Neural cell (in vitro differentiated cells): ENCODE measurements around the gene SASH3. TPM values are rescaled to one million over a fixed set of nuclear protein-coding genes. Genes with fewer than 3 reads are reported as not detected.

ENCODE experiments used
- H2AFZ ChIP-seq: fragments of 200-600, 300-800 bp; sonication (generic), shearing (Covaris generic); 2 replicates; pipeline ENCODE4 v1.6.0; 2014; ENCODE audit warnings: low read depth, mild to moderate bottlenecking, antibody characterized with exemption, low read length, moderate library complexity
- H3F3A ChIP-seq: fragments of 200-600 bp; shearing (Covaris generic); 2 replicates; pipeline ENCODE4 v1.6.1; 2016; ENCODE audit warnings: mild to moderate bottlenecking, moderate library complexity, mixed read lengths, antibody characterized with exemption, low read length; ENCODE audit not compliant: insufficient read depth, poor library complexity, severe bottlenecking
- H3K27ac ChIP-seq: fragments of 200-600, 300-800 bp; sonication (generic), shearing (Covaris generic); 2 replicates; pipeline ENCODE4 v1.5.1; 2014; ENCODE audit warnings: mild to moderate bottlenecking, low read length, moderate library complexity
- H3K27me3 ChIP-seq: fragments of 300-800, 200-600 bp; sonication (generic), shearing (Covaris generic); 2 replicates; pipeline ENCODE4 v1.6.0; 2014; ENCODE audit warnings: mild to moderate bottlenecking, low read depth, low read length, moderate library complexity; ENCODE audit not compliant: insufficient read depth
- H3K36me3 ChIP-seq: fragments of 300-800, 200-600 bp; sonication (generic), shearing (Covaris generic); 2 replicates; pipeline ENCODE4 v1.5.1; 2014; ENCODE audit warnings: mild to moderate bottlenecking, antibody characterized with exemption, low read length, moderate library complexity; ENCODE audit not compliant: insufficient read depth
- H3K4me2 ChIP-seq: fragments of 300-800, 200-600 bp; sonication (generic), shearing (Covaris generic); 2 replicates; pipeline ENCODE4 v1.6.0; 2014; ENCODE audit warnings: mild to moderate bottlenecking, low read length
- H3K4me3 ChIP-seq: fragments of 300-800, 200-600 bp; sonication (generic), shearing (Covaris generic); 2 replicates; pipeline ENCODE4 v1.5.1; 2014; ENCODE audit warnings: mild to moderate bottlenecking, low read length, moderate library complexity
- H3K79me2 ChIP-seq: fragments of 200-600 bp; shearing (Covaris generic); replicated peaks from 2 replicates; pipeline ENCODE4 v1.6.0; 2014; ENCODE audit warnings: mild to moderate bottlenecking, low read length, moderate library complexity; ENCODE audit not compliant: insufficient read depth
- H3K9ac ChIP-seq: fragments of 300-800, 200-600 bp; sonication (generic), shearing (Covaris generic); 2 replicates; pipeline ENCODE4 v1.6.1; 2016; ENCODE audit warnings: mild to moderate bottlenecking, low read length, mixed read lengths
- H3K9me2 ChIP-seq: fragments of 200-600 bp; shearing (Covaris generic); 2 replicates; pipeline ENCODE4 v1.6.1; 2016; ENCODE audit warnings: mild to moderate bottlenecking, low read length, mixed read lengths; ENCODE audit not compliant: insufficient read depth
- H3K9me3 ChIP-seq: fragments of 200-600, 300-800 bp; sonication (generic), shearing (Covaris generic); 2 replicates; pipeline ENCODE4 v1.6.1; 2016; ENCODE audit warnings: mild to moderate bottlenecking, mixed run types, low read length, moderate library complexity, mixed read lengths
- H4K20me1 ChIP-seq: fragments of 200-600 bp; shearing (Covaris generic); 2 replicates; pipeline ENCODE4 v1.6.1; 2016; ENCODE audit warnings: mild to moderate bottlenecking, mixed run types; ENCODE audit not compliant: insufficient read depth
- EP300 ChIP-seq: fragments of 450-650 bp; conservative IDR thresholded peaks from 2 replicates; pipeline ENCODE4 v1.6.1; 2014; ENCODE audit warnings: antibody characterized with exemption, mild to moderate bottlenecking, moderate library complexity; ENCODE audit not compliant: poor library complexity, severe bottlenecking
- EZH2 ChIP-seq: fragments of 200-600, 300-800 bp; shearing (Covaris generic), sonication (generic); IDR thresholded peaks from 2 replicates; pipeline ENCODE4 v1.6.1; 2014; ENCODE audit warnings: antibody characterized with exemption, low read length, borderline replicate concordance, mild to moderate bottlenecking; ENCODE audit not compliant: insufficient read depth, poor library complexity, severe bottlenecking
- MXI1 ChIP-seq: fragments of 450-650 bp; conservative IDR thresholded peaks from 2 replicates; pipeline ENCODE4 v1.6.1; 2014; ENCODE audit warnings: antibody characterized with exemption, mild to moderate bottlenecking; ENCODE audit not compliant: poor library complexity, severe bottlenecking
- POLR2AphosphoS5 ChIP-seq: IDR thresholded peaks from 2 replicates; pipeline ENCODE4 v1.6.1; 2012
- RAD21 ChIP-seq: fragments of 450-650 bp; conservative IDR thresholded peaks from 2 replicates; pipeline ENCODE4 v1.6.1; 2014; ENCODE audit warnings: antibody characterized with exemption, mild to moderate bottlenecking, moderate library complexity
- SMC3 ChIP-seq: fragments of 450-650 bp; conservative IDR thresholded peaks from 2 replicates; pipeline ENCODE4 v1.6.1; 2014; ENCODE audit warnings: antibody characterized with exemption, mild to moderate bottlenecking, moderate library complexity; ENCODE audit not compliant: poor library complexity
- TAF1 ChIP-seq: IDR thresholded peaks from 2 replicates; pipeline ENCODE4 v1.6.1; 2012; ENCODE audit warnings: low read depth
- polyA plus RNA-seq: library from polyadenylated mRNA; depleted of rRNA; stranded (reverse); fragments of >200 nt; gene quantifications from 2 replicates; pipeline ENCODE4 v1.2.3, GENCODE V29; 2014
- TF ChIP-seq, protein P1 (sequence below): fragments of 450-650 bp; IDR thresholded peaks from 2 replicates; pipeline ENCODE4 v1.5.1; 2014; ENCODE audit warnings: antibody characterized with exemption, mild to moderate bottlenecking, moderate library complexity; ENCODE audit not compliant: poor library complexity, severe bottlenecking
- TF ChIP-seq, protein P2 (sequence below): IDR thresholded peaks from 2 replicates; pipeline ENCODE4 v1.6.1; 2012; ENCODE audit warnings: borderline replicate concordance

Gene SASH3
- polyA plus RNA-seq, 1 donor from 2014 or later, result not detected

DNA sequence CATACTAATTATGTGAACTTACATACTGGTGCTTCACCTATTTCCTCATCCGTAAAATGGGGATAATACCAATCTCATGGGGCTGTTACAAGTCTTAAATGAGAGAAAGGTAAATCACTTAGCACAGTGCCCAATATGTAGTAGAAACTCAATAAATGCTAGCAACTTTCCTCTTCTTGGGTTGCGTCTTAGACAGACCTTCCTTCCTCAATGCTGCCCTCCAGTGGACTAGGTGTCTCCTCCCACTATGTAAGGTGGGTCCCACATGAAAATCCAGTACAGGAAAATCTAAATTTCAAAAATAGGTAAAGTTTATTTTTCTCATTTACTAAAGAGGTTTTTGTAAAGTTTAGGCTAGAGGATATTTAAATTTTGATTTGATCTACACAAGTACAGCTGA is 43.4 kb downstream of the SASH3 start:
- Histone ChIP-seq H3K4me3 (no peak overlapping the region), H3F3A (no peaks in the 10 kb centered on the region)

DNA sequence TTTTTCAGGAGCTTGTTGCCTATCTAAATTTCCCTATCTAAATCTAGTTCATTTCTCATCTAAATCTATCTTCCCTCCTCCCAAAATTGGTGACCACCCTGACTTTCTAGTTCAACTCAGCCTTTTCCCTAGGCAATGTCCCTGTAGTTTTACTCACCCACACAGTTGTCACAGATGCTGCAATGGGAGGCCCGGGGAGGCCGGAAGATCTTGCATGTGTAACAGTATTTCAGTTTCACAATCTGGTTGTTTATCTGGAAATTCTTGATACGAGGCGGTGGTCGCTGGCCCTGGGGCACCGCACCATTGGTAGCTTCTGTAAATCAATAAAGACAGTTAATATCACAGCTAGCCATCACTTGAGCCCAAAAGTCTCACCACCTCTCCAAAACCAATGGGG is 43.8 kb downstream of the SASH3 start:
- no peak overlapping the region for H3K9ac ChIP-seq
- H2AFZ ChIP-seq, result no peak overlapping the region
- no peaks in the 10 kb centered on the region for H3K9me2 ChIP-seq
- H3K36me3 ChIP-seq, result no peaks in the 10 kb centered on the region
- no peaks in the 10 kb centered on the region for H3K27me3 ChIP-seq
- H3K79me2 ChIP-seq, result no peaks in the 10 kb centered on the region
- no peak overlapping the region for H3K4me2 ChIP-seq
- H3K27ac ChIP-seq, result no peak overlapping the region
- H3F3A ChIP-seq, result no peaks in the 10 kb centered on the region
- H3K9me3 ChIP-seq, result no peaks in the 10 kb centered on the region
- no peaks in the 10 kb centered on the region for H4K20me1 ChIP-seq
- TF ChIP-seq POLR2AphosphoS5 (no peak), MXI1 (no peak), EP300 (no peak), TAF1 (no peak), RAD21 (no peak), SMC3 (no peak), EZH2 (no peak)
- TF ChIP-seq, protein P1, sequence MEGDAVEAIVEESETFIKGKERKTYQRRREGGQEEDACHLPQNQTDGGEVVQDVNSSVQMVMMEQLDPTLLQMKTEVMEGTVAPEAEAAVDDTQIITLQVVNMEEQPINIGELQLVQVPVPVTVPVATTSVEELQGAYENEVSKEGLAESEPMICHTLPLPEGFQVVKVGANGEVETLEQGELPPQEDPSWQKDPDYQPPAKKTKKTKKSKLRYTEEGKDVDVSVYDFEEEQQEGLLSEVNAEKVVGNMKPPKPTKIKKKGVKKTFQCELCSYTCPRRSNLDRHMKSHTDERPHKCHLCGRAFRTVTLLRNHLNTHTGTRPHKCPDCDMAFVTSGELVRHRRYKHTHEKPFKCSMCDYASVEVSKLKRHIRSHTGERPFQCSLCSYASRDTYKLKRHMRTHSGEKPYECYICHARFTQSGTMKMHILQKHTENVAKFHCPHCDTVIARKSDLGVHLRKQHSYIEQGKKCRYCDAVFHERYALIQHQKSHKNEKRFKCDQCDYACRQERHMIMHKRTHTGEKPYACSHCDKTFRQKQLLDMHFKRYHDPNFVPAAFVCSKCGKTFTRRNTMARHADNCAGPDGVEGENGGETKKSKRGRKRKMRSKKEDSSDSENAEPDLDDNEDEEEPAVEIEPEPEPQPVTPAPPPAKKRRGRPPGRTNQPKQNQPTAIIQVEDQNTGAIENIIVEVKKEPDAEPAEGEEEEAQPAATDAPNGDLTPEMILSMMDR, result no peak
- TF ChIP-seq, protein P2, sequence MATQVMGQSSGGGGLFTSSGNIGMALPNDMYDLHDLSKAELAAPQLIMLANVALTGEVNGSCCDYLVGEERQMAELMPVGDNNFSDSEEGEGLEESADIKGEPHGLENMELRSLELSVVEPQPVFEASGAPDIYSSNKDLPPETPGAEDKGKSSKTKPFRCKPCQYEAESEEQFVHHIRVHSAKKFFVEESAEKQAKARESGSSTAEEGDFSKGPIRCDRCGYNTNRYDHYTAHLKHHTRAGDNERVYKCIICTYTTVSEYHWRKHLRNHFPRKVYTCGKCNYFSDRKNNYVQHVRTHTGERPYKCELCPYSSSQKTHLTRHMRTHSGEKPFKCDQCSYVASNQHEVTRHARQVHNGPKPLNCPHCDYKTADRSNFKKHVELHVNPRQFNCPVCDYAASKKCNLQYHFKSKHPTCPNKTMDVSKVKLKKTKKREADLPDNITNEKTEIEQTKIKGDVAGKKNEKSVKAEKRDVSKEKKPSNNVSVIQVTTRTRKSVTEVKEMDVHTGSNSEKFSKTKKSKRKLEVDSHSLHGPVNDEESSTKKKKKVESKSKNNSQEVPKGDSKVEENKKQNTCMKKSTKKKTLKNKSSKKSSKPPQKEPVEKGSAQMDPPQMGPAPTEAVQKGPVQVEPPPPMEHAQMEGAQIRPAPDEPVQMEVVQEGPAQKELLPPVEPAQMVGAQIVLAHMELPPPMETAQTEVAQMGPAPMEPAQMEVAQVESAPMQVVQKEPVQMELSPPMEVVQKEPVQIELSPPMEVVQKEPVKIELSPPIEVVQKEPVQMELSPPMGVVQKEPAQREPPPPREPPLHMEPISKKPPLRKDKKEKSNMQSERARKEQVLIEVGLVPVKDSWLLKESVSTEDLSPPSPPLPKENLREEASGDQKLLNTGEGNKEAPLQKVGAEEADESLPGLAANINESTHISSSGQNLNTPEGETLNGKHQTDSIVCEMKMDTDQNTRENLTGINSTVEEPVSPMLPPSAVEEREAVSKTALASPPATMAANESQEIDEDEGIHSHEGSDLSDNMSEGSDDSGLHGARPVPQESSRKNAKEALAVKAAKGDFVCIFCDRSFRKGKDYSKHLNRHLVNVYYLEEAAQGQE, result no peak
- H3K4me3 ChIP-seq, result no peak overlapping the region

More for the DNA sequence above, 43.4 kb downstream of the SASH3 start:
- TF ChIP-seq, protein P1, result peak; percentile 15
- TF ChIP-seq, protein P2, result no peak
- Histone ChIP-seq H3K9me3 (no peaks in the 10 kb centered on the region), H4K20me1 (no peaks in the 10 kb centered on the region), H3K4me2 (no peak overlapping the region), H2AFZ (no peak overlapping the region), H3K9me2 (no peaks in the 10 kb centered on the region), H3K27me3 (no peaks in the 10 kb centered on the region), H3K27ac (no peak overlapping the region), H3K9ac (no peak overlapping the region), H3K36me3 (no peaks in the 10 kb centered on the region), H3K79me2 (no peaks in the 10 kb centered on the region)
